Osteoblast (primary cell): Measurements from ENCODE around the gene SMPD3. TPM values are rescaled to one million over a fixed set of nuclear protein-coding genes. Genes with fewer than 3 reads are reported as not detected.

Source experiments
- DNase-seq: peaks from one replicate; pipeline ENCODE4 v3.0.0; 2011; ENCODE audit warnings: low spot score, mixed read lengths; ENCODE audit not compliant: insufficient read length; ENCODE audit errors: missing footprints
- H2AFZ ChIP-seq: 2 replicates; pipeline ENCODE4 v1.6.0; 2011; ENCODE audit warnings: mild to moderate bottlenecking, low read length
- H3K27ac ChIP-seq: 2 replicates; pipeline ENCODE4 v1.5.1; 2011; ENCODE audit warnings: mild to moderate bottlenecking, low read depth, low read length, moderate library complexity
- H3K27me3 ChIP-seq: 2 replicates; pipeline ENCODE4 v1.6.0; 2012; ENCODE audit warnings: mild to moderate bottlenecking, control low read depth, inconsistent platforms, low read length, moderate library complexity; ENCODE audit not compliant: insufficient read depth
- H3K36me3 ChIP-seq: 2 replicates; pipeline ENCODE4 v1.5.1; 2011; ENCODE audit warnings: mild to moderate bottlenecking, low read length, control low read depth, moderate library complexity; ENCODE audit not compliant: insufficient read depth
- H3K4me1 ChIP-seq: 2 replicates; pipeline ENCODE4 v1.5.1; 2011; ENCODE audit warnings: mild to moderate bottlenecking, low read length, control low read depth, moderate library complexity; ENCODE audit not compliant: insufficient read depth
- H3K4me2 ChIP-seq: 2 replicates; pipeline ENCODE4 v1.6.0; 2011; ENCODE audit warnings: mild to moderate bottlenecking, low read length; ENCODE audit not compliant: insufficient read depth
- H3K4me3 ChIP-seq: fragments of 200-600 bp; sonication (generic); 3 replicates; pipeline ENCODE4 v1.5.1; 2012; ENCODE audit warnings: mild to moderate bottlenecking, low read length, inconsistent platforms; ENCODE audit not compliant: insufficient read depth
- H3K79me2 ChIP-seq: 2 replicates; pipeline ENCODE4 v1.6.0; 2012; ENCODE audit warnings: mild to moderate bottlenecking, low read length, control low read depth, inconsistent platforms; ENCODE audit not compliant: insufficient read depth
- H3K9me3 ChIP-seq: 2 replicates; pipeline ENCODE4 v1.5.1; 2011; ENCODE audit warnings: low read depth, low read length, control low read depth
- H4K20me1 ChIP-seq: 2 replicates; pipeline ENCODE4 v1.6.0; 2012; ENCODE audit warnings: mild to moderate bottlenecking, low read length, control low read depth; ENCODE audit not compliant: insufficient read depth
- CTCF ChIP-seq: IDR thresholded peaks from 2 replicates; pipeline ENCODE4 v1.5.1; 2011; ENCODE audit warnings: mild to moderate bottlenecking, low read depth, low read length, moderate library complexity; ENCODE audit errors: extremely low read depth
- total RNA-seq: library from RNA; depleted of rRNA; stranded (reverse); fragments of >200 nt; gene quantifications from 2 replicates; pipeline ENCODE4 v1.2.3, GENCODE V29; 2012

Gene SMPD3
- total RNA-seq, 1 donor, result 0.72 TPM

- Histone ChIP-seq H3K9me3 (no peaks in the 10 kb centered on the region), H3K27me3 (peaks cover 16% of the 10 kb centered on the region), H2AFZ (no peak overlapping the region), H3K4me2 (no peak overlapping the region), H3K27ac (no peak overlapping the region), H3K79me2 (no peaks in the 10 kb centered on the region), H3K4me3 (no peak overlapping the region), H3K4me1 (no peaks in the 10 kb centered on the region), H4K20me1 (no peaks in the 10 kb centered on the region), H3K36me3 (no peaks in the 10 kb centered on the region)
- TF ChIP-seq CTCF, result no peak
- DNase-seq, result no peak
Measured at GRCh38 chr16:68492543-68493411, 44.5 kb upstream of the SMPD3 start.

GRCh38 chr16:68492151-68492542 lies 43.8 kb upstream of the SMPD3 start:
- Histone ChIP-seq H3K9me3 (no peaks in the 10 kb centered on the region), H3K27ac (no peak overlapping the region), H4K20me1 (no peaks in the 10 kb centered on the region), H3K4me1 (no peaks in the 10 kb centered on the region), H3K79me2 (no peaks in the 10 kb centered on the region), H3K4me3 (no peak overlapping the region), H3K36me3 (no peaks in the 10 kb centered on the region), H2AFZ (no peak overlapping the region), H3K4me2 (no peak overlapping the region), H3K27me3 (peaks cover 14% of the 10 kb centered on the region)
- no peak for TF ChIP-seq CTCF
- DNase-seq, result no peak

- Histone ChIP-seq H3K79me2 (no peaks in the 10 kb centered on the region), H3K27ac (no peak overlapping the region), H3K9me3 (no peaks in the 10 kb centered on the region), H3K36me3 (no peaks in the 10 kb centered on the region), H3K4me2 (no peak overlapping the region), H3K4me1 (no peaks in the 10 kb centered on the region), H2AFZ (no peak overlapping the region), H3K4me3 (no peak overlapping the region), H4K20me1 (no peaks in the 10 kb centered on the region), H3K27me3 (peaks cover 8% of the 10 kb centered on the region)
- TF ChIP-seq CTCF, result no peak
- no peak for DNase-seq
Measured at GRCh38 chr16:68491576-68491950, 43.3 kb upstream of the SMPD3 start.

- TF ChIP-seq CTCF, result no peak
- H3K4me3 ChIP-seq, result no peak overlapping the region
- no peak overlapping the region for H3K4me2 ChIP-seq
- DNase-seq, result no peak
- H2AFZ ChIP-seq, result no peak overlapping the region
- no peaks in the 10 kb centered on the region for H3K9me3 ChIP-seq
- H3K79me2 ChIP-seq, result no peaks in the 10 kb centered on the region
- no peaks in the 10 kb centered on the region for H3K36me3 ChIP-seq
- H3K27me3 ChIP-seq, result peaks cover 4% of the 10 kb centered on the region
- H4K20me1 ChIP-seq, result no peaks in the 10 kb centered on the region
- H3K27ac ChIP-seq, result no peak overlapping the region
- H3K4me1 ChIP-seq, result no peaks in the 10 kb centered on the region
Measured at GRCh38 chr16:68490829-68491575, 42.7 kb upstream of the SMPD3 start.
